Memory B cell (primary cell): Measurements from ENCODE around the gene EFNA2.

Experiments
- ATAC-seq: fragments of 150-1000 bp; cut with Tn5 transposase; 2 replicates; pipeline ENCODE4 v1.10.0; 2021; ENCODE audit warnings: low read depth, mild to moderate bottlenecking, moderate library complexity
- DNase-seq, 2 donors: peaks; one replicate each; pipeline ENCODE4 v3.0.0; 2022; ENCODE audit warnings: low spot score in 2 of 2
- H3K27ac Mint-ChIP-seq: one replicate; pipeline ENCODE4 v1.8.0; 2022; ENCODE audit warnings: mild to moderate bottlenecking, moderate library complexity, mixed read lengths
- H3K27me3 Mint-ChIP-seq: one replicate; pipeline ENCODE4 v1.8.0; 2022; ENCODE audit warnings: mixed read lengths
- H3K36me3 Mint-ChIP-seq: one replicate; pipeline ENCODE4 v1.8.0; 2022; ENCODE audit warnings: mild to moderate bottlenecking, mixed read lengths
- H3K4me1 Mint-ChIP-seq: one replicate; pipeline ENCODE4 v1.8.0; 2022; ENCODE audit warnings: mixed read lengths
- H3K4me3 Mint-ChIP-seq: one replicate; pipeline ENCODE4 v1.8.0; 2022; ENCODE audit warnings: mild to moderate bottlenecking, moderate library complexity, mixed read lengths
- H3K9me3 Mint-ChIP-seq: one replicate; pipeline ENCODE4 v1.8.0; 2022; ENCODE audit warnings: mixed read lengths

Gene EFNA2

DNA sequence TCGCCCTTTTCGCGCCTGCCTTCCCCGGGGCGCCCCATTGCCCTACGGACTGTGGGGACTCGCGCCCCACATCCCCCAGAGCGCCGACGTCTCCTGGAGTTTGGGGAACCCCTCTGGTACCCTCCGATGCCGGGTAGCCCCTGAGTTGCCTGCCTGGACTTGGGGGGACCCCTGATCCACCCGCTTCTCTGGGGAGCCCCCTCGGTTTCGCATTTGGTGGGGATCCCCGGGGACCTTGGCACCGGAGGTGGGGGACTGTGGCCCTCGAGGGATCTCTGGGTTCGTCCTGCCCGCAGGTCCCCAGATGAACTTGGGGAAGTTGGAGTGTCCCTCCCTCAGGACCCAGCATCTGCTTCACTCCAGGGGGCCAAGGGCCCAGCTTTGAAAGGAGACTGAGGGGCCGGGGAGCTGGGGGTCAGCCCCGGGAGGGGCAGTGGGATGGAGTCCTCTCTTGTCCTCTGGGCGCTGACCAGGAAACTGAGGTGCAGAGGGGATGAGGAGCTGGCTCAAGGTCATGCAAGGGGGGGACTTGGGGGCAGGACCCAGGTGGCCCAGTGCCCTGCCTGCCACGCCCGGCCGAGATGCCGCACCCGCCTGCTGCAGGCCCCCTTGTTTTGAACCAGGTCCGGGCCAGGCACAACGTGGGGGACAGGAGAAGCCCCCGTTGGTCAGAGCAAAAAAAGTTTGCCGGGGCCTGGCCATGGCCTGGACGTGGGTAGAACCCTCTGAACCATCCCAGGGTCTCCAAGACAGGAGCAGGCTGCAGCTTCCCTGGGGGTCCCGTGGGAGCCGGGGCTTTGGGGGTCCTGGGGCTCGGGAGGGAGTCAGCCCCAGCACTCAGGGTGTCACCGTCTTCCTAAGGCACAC is 1.0 kb downstream of the EFNA2 start:
- no peak overlapping the region for H3K27ac Mint-ChIP-seq
- DNase-seq (no peak), ATAC-seq (no peak)
- H3K9me3 Mint-ChIP-seq: no peaks in the 10 kb centered on the region
- H3K4me1 Mint-ChIP-seq: peaks cover 7% of the 10 kb centered on the region
- peak overlapping the region; percentile 71 for H3K4me3 Mint-ChIP-seq
- H3K27me3 Mint-ChIP-seq: peaks cover 24% of the 10 kb centered on the region
- H3K36me3 Mint-ChIP-seq: no peaks in the 10 kb centered on the region

DNA sequence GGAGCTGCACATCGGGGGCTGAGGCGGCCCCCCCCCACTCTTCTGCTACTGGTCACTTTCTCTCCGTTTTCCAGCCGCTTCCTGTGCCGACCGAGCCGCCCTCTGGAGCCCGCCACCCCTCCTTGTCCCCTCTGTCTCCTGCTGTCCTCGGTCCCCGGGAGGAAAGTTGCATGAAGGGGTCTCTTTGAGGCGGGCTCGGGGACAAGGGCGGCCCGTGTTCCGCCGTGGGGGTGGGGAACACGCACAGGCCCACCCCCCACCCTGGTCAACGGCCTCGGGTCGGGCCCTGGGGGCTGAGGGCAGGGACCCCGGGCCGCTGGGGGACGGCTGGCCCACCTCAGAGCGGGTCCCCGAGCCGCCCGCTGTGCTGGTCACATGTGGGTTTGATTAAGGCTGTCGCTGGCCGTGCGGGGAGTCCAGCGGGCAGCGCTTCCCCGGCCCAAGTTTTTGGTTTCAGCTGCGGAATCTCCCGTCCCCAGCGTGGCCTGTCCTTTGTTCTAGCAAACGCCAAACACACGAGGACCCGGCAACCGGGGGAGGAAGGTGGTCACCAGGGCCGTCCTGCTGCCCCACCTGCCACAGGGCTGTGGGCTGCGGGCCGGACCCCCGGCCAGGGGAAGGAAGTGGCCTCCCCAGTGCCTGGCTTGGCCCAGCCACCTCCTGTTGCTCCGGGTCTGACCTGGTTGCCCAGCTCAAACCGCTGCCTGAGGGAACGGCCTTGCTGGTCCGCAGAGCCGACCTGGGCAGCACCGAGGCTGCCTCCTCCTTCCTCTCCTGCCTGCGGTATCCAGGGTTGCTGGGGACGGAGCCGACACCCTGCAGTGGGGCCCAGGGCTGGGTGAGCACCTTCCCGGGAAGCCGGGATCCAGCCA is 1.9 kb downstream of the EFNA2 start:
- peaks cover 11% of the 10 kb centered on the region for H3K4me1 Mint-ChIP-seq
- no peak overlapping the region for H3K27ac Mint-ChIP-seq

DNA sequence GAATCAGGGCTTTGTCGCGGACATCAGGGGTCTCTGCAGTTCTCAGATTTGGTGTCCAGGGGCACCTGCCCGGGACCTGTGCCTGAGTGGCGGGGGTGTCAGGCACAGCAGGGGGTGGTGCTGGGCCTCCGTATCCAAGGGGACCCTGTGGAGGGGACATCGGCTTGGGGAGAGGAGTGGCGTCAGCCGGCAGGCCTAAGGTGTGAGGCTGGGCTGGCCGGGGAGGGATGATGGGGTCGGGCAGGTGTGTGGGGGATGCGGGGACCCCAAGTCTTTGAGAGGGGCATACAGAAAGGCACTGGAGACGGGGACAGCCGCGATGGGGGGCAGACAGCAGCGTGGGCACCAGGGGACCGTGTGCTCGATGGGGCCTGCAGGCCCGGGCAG is 2.5 kb downstream of the EFNA2 start:
- H3K27ac Mint-ChIP-seq: no peak overlapping the region
- no peaks in the 10 kb centered on the region for H3K9me3 Mint-ChIP-seq
- H3K4me3 Mint-ChIP-seq: no peak overlapping the region
- no peak for DNase-seq
- H3K36me3 Mint-ChIP-seq: no peaks in the 10 kb centered on the region
- H3K27me3 Mint-ChIP-seq: peaks cover 29% of the 10 kb centered on the region
- no peak for ATAC-seq
- H3K4me1 Mint-ChIP-seq: peaks cover 14% of the 10 kb centered on the region

More for the DNA sequence above, 1.9 kb downstream of the EFNA2 start:
- Mint-ChIP-seq H3K27me3 (peaks cover 29% of the 10 kb centered on the region), H3K9me3 (no peaks in the 10 kb centered on the region), H3K36me3 (no peaks in the 10 kb centered on the region), H3K4me3 (no peak overlapping the region)
- DNase-seq (peak in 1 of 2 donors; percentile 29), ATAC-seq (no peak)

- H3K27me3 Mint-ChIP-seq: peaks cover 29% of the 10 kb centered on the region
These were observed 3.4 kb downstream of the EFNA2 start for GRCh38 chr19:1288833-1289685.

GRCh38 chr19:1289686-1290025 is 4.0 kb downstream of the EFNA2 start:
- peaks cover 27% of the 10 kb centered on the region for H3K27me3 Mint-ChIP-seq
- no peak for DNase-seq
- peaks cover 14% of the 10 kb centered on the region for H3K4me1 Mint-ChIP-seq
- H3K9me3 Mint-ChIP-seq: no peaks in the 10 kb centered on the region
- H3K36me3 Mint-ChIP-seq: no peaks in the 10 kb centered on the region
- H3K27ac Mint-ChIP-seq: no peak overlapping the region
- H3K4me3 Mint-ChIP-seq: no peak overlapping the region
- peak; percentile 21 for ATAC-seq

More at GRCh38 chr19:1288833-1289685, 3.4 kb downstream of the EFNA2 start:
- no peak for ATAC-seq
- Mint-ChIP-seq H3K36me3 (no peaks in the 10 kb centered on the region), H3K4me1 (peaks cover 14% of the 10 kb centered on the region), H3K9me3 (no peaks in the 10 kb centered on the region), H3K4me3 (no peak overlapping the region), H3K27ac (no peak overlapping the region)
- peak in 1 of 2 donors; percentile 27 for DNase-seq

DNA sequence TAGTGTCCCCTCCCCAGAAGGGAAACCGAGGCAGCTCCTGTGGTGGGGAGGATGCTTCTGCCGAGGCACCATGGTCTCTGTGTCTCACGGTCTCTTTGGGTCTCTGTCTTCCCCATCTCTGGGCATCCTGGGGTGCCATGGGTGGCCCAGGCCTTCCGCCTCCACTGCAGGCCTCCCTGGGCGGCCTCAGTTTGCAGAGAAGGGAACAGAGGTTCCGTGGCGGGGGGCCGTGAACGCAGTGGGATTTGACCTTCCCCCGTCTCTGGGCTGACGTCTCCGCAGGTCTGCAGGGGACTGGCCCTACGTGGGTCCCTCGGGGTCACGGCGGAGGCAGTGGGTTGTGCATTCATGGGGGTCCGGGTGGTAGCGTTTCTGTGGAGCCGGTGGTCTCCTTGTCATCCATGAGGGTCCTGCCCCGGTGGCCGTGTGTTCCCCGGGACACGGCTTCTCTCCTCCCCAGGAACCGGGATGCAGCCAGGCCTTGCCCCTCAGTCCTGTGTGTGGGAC is 4.6 kb downstream of the EFNA2 start:
- DNase-seq (no peak), ATAC-seq (no peak)
- Mint-ChIP-seq H3K27me3 (peaks cover 23% of the 10 kb centered on the region), H3K9me3 (no peaks in the 10 kb centered on the region), H3K4me1 (peaks cover 11% of the 10 kb centered on the region), H3K36me3 (no peaks in the 10 kb centered on the region), H3K4me3 (no peak overlapping the region), H3K27ac (no peak overlapping the region)

- Mint-ChIP-seq H3K27me3 (peaks cover 23% of the 10 kb centered on the region), H3K36me3 (no peaks in the 10 kb centered on the region), H3K4me1 (peaks cover 11% of the 10 kb centered on the region), H3K4me3 (no peak overlapping the region), H3K27ac (no peak overlapping the region), H3K9me3 (no peaks in the 10 kb centered on the region)
- DNase-seq (no peak), ATAC-seq (no peak)
These were observed 5.3 kb downstream of the EFNA2 start for GRCh38 chr19:1290703-1291651.

- no peaks in the 10 kb centered on the region for H3K9me3 Mint-ChIP-seq
- no peak overlapping the region for H3K27ac Mint-ChIP-seq
- peaks cover 23% of the 10 kb centered on the region for H3K27me3 Mint-ChIP-seq
- H3K36me3 Mint-ChIP-seq: no peaks in the 10 kb centered on the region
- no peak for DNase-seq
- H3K4me1 Mint-ChIP-seq: peaks cover 9% of the 10 kb centered on the region
- peak overlapping the region; percentile 74 for H3K4me3 Mint-ChIP-seq
- peak; percentile 48 for ATAC-seq
These were observed 6.2 kb downstream of the EFNA2 start for GRCh38 chr19:1291761-1292418.

- Mint-ChIP-seq H3K4me1 (peaks cover 9% of the 10 kb centered on the region), H3K4me3 (peak overlapping the region; percentile 74), H3K36me3 (no peaks in the 10 kb centered on the region), H3K27me3 (peaks cover 22% of the 10 kb centered on the region), H3K27ac (no peak overlapping the region), H3K9me3 (no peaks in the 10 kb centered on the region)
- no peak for DNase-seq
- no peak for ATAC-seq
These were observed 6.9 kb downstream of the EFNA2 start for GRCh38 chr19:1292419-1293151.

GRCh38 chr19:1293782-1294604 is 8.3 kb downstream of the EFNA2 start:
- Mint-ChIP-seq H3K9me3 (no peaks in the 10 kb centered on the region), H3K27me3 (peaks cover 21% of the 10 kb centered on the region), H3K4me3 (no peak overlapping the region), H3K27ac (no peak overlapping the region), H3K4me1 (peaks cover 9% of the 10 kb centered on the region), H3K36me3 (no peaks in the 10 kb centered on the region)
- ATAC-seq (no peak), DNase-seq (no peak)

GRCh38 chr19:1294688-1295087 is 9.0 kb downstream of the EFNA2 start:
- H3K27me3 Mint-ChIP-seq: peaks cover 17% of the 10 kb centered on the region
- H3K9me3 Mint-ChIP-seq: no peaks in the 10 kb centered on the region
- peaks cover 9% of the 10 kb centered on the region for H3K4me1 Mint-ChIP-seq
- no peak overlapping the region for H3K4me3 Mint-ChIP-seq
- DNase-seq (no peak), ATAC-seq (no peak)
- no peak overlapping the region for H3K27ac Mint-ChIP-seq
- H3K36me3 Mint-ChIP-seq: no peaks in the 10 kb centered on the region
